Neural cell (in vitro differentiated cells): ENCODE measurements around the gene TMEM164. TPM values are rescaled to one million over a fixed set of nuclear protein-coding genes. Genes with fewer than 3 reads are reported as not detected.

Experiments used
- H2AFZ ChIP-seq: fragments of 200-600, 300-800 bp; sonication (generic), shearing (Covaris generic); 2 replicates; pipeline ENCODE4 v1.6.0; 2014; ENCODE audit warnings: low read depth, mild to moderate bottlenecking, antibody characterized with exemption, low read length, moderate library complexity
- H3F3A ChIP-seq: fragments of 200-600 bp; shearing (Covaris generic); 2 replicates; pipeline ENCODE4 v1.6.1; 2016; ENCODE audit warnings: mild to moderate bottlenecking, moderate library complexity, mixed read lengths, antibody characterized with exemption, low read length; ENCODE audit not compliant: insufficient read depth, poor library complexity, severe bottlenecking
- H3K27ac ChIP-seq: fragments of 200-600, 300-800 bp; sonication (generic), shearing (Covaris generic); 2 replicates; pipeline ENCODE4 v1.5.1; 2014; ENCODE audit warnings: mild to moderate bottlenecking, low read length, moderate library complexity
- H3K27me3 ChIP-seq: fragments of 300-800, 200-600 bp; sonication (generic), shearing (Covaris generic); 2 replicates; pipeline ENCODE4 v1.6.0; 2014; ENCODE audit warnings: mild to moderate bottlenecking, low read depth, low read length, moderate library complexity; ENCODE audit not compliant: insufficient read depth
- H3K36me3 ChIP-seq: fragments of 300-800, 200-600 bp; sonication (generic), shearing (Covaris generic); 2 replicates; pipeline ENCODE4 v1.5.1; 2014; ENCODE audit warnings: mild to moderate bottlenecking, antibody characterized with exemption, low read length, moderate library complexity; ENCODE audit not compliant: insufficient read depth
- H3K4me2 ChIP-seq: fragments of 300-800, 200-600 bp; sonication (generic), shearing (Covaris generic); 2 replicates; pipeline ENCODE4 v1.6.0; 2014; ENCODE audit warnings: mild to moderate bottlenecking, low read length
- H3K4me3 ChIP-seq: fragments of 300-800, 200-600 bp; sonication (generic), shearing (Covaris generic); 2 replicates; pipeline ENCODE4 v1.5.1; 2014; ENCODE audit warnings: mild to moderate bottlenecking, low read length, moderate library complexity
- H3K79me2 ChIP-seq: fragments of 200-600 bp; shearing (Covaris generic); replicated peaks from 2 replicates; pipeline ENCODE4 v1.6.0; 2014; ENCODE audit warnings: mild to moderate bottlenecking, low read length, moderate library complexity; ENCODE audit not compliant: insufficient read depth
- H3K9ac ChIP-seq: fragments of 300-800, 200-600 bp; sonication (generic), shearing (Covaris generic); 2 replicates; pipeline ENCODE4 v1.6.1; 2016; ENCODE audit warnings: mild to moderate bottlenecking, low read length, mixed read lengths
- H3K9me2 ChIP-seq: fragments of 200-600 bp; shearing (Covaris generic); 2 replicates; pipeline ENCODE4 v1.6.1; 2016; ENCODE audit warnings: mild to moderate bottlenecking, low read length, mixed read lengths; ENCODE audit not compliant: insufficient read depth
- H3K9me3 ChIP-seq: fragments of 200-600, 300-800 bp; sonication (generic), shearing (Covaris generic); 2 replicates; pipeline ENCODE4 v1.6.1; 2016; ENCODE audit warnings: mild to moderate bottlenecking, mixed run types, low read length, moderate library complexity, mixed read lengths
- H4K20me1 ChIP-seq: fragments of 200-600 bp; shearing (Covaris generic); 2 replicates; pipeline ENCODE4 v1.6.1; 2016; ENCODE audit warnings: mild to moderate bottlenecking, mixed run types; ENCODE audit not compliant: insufficient read depth
- CTCF ChIP-seq: fragments of 450-650 bp; IDR thresholded peaks from 2 replicates; pipeline ENCODE4 v1.5.1; 2014; ENCODE audit warnings: antibody characterized with exemption, mild to moderate bottlenecking, moderate library complexity; ENCODE audit not compliant: poor library complexity, severe bottlenecking
- EP300 ChIP-seq: fragments of 450-650 bp; conservative IDR thresholded peaks from 2 replicates; pipeline ENCODE4 v1.6.1; 2014; ENCODE audit warnings: antibody characterized with exemption, mild to moderate bottlenecking, moderate library complexity; ENCODE audit not compliant: poor library complexity, severe bottlenecking
- EZH2 ChIP-seq: fragments of 200-600, 300-800 bp; shearing (Covaris generic), sonication (generic); IDR thresholded peaks from 2 replicates; pipeline ENCODE4 v1.6.1; 2014; ENCODE audit warnings: antibody characterized with exemption, low read length, borderline replicate concordance, mild to moderate bottlenecking; ENCODE audit not compliant: insufficient read depth, poor library complexity, severe bottlenecking
- MXI1 ChIP-seq: fragments of 450-650 bp; conservative IDR thresholded peaks from 2 replicates; pipeline ENCODE4 v1.6.1; 2014; ENCODE audit warnings: antibody characterized with exemption, mild to moderate bottlenecking; ENCODE audit not compliant: poor library complexity, severe bottlenecking
- POLR2AphosphoS5 ChIP-seq: IDR thresholded peaks from 2 replicates; pipeline ENCODE4 v1.6.1; 2012
- RAD21 ChIP-seq: fragments of 450-650 bp; conservative IDR thresholded peaks from 2 replicates; pipeline ENCODE4 v1.6.1; 2014; ENCODE audit warnings: antibody characterized with exemption, mild to moderate bottlenecking, moderate library complexity
- REST ChIP-seq: IDR thresholded peaks from 2 replicates; pipeline ENCODE4 v1.6.1; 2012; ENCODE audit warnings: borderline replicate concordance
- SMC3 ChIP-seq: fragments of 450-650 bp; conservative IDR thresholded peaks from 2 replicates; pipeline ENCODE4 v1.6.1; 2014; ENCODE audit warnings: antibody characterized with exemption, mild to moderate bottlenecking, moderate library complexity; ENCODE audit not compliant: poor library complexity
- TAF1 ChIP-seq: IDR thresholded peaks from 2 replicates; pipeline ENCODE4 v1.6.1; 2012; ENCODE audit warnings: low read depth
- polyA plus RNA-seq: library from polyadenylated mRNA; depleted of rRNA; stranded (reverse); fragments of >200 nt; gene quantifications from 2 replicates; pipeline ENCODE4 v1.2.3, GENCODE V29; 2014

Gene TMEM164
- polyA plus RNA-seq, 1 donor from 2014 or later: 52.8 TPM

- Histone ChIP-seq H3F3A (no peaks in the 10 kb centered on the region), H3K4me2 (no peak overlapping the region), H3K9ac (no peak overlapping the region), H3K4me3 (no peak overlapping the region), H3K9me3 (no peaks in the 10 kb centered on the region), H3K36me3 (no peaks in the 10 kb centered on the region), H3K79me2 (no peaks in the 10 kb centered on the region), H2AFZ (no peak overlapping the region), H3K9me2 (no peaks in the 10 kb centered on the region), H3K27me3 (no peaks in the 10 kb centered on the region), H3K27ac (no peak overlapping the region), H4K20me1 (no peaks in the 10 kb centered on the region)
- no peak for TF ChIP-seq CTCF
- no peak for TF ChIP-seq SMC3
- TF ChIP-seq TAF1: no peak
- no peak for TF ChIP-seq EP300
- TF ChIP-seq EZH2: no peak
- TF ChIP-seq POLR2AphosphoS5: no peak
- TF ChIP-seq MXI1: no peak
Measured at GRCh38 chrX:110178179-110178865, 175.4 kb downstream of the TMEM164 start.

- Histone ChIP-seq H3K4me3 (no peak overlapping the region), H2AFZ (no peak overlapping the region), H3K9me2 (no peaks in the 10 kb centered on the region), H3K9me3 (no peaks in the 10 kb centered on the region), H3K36me3 (no peaks in the 10 kb centered on the region), H3K79me2 (no peaks in the 10 kb centered on the region), H3K9ac (no peak overlapping the region), H3K4me2 (no peak overlapping the region), H3K27me3 (no peaks in the 10 kb centered on the region), H3F3A (no peaks in the 10 kb centered on the region), H3K27ac (no peak overlapping the region), H4K20me1 (no peaks in the 10 kb centered on the region)
- no peak for TF ChIP-seq SMC3
- no peak for TF ChIP-seq EP300
- no peak for TF ChIP-seq RAD21
- TF ChIP-seq POLR2AphosphoS5: no peak
- TF ChIP-seq MXI1: no peak
- no peak for TF ChIP-seq EZH2
- TF ChIP-seq CTCF: no peak
- TF ChIP-seq REST: no peak
- TF ChIP-seq TAF1: no peak
Measured at GRCh38 chrX:110180176-110180927, 177.4 kb downstream of the TMEM164 start.
